ENCODE measurements around the gene CDC7. TPM values are rescaled to one million over a fixed set of nuclear protein-coding genes. Genes with fewer than 3 reads are reported as not detected.

Gene CDC7
- total and polyA plus RNA-seq, 2 donors (not counting 1 experiment from before 2014, with no cell fraction given), result 3.1 to 5.1 TPM

DNA sequence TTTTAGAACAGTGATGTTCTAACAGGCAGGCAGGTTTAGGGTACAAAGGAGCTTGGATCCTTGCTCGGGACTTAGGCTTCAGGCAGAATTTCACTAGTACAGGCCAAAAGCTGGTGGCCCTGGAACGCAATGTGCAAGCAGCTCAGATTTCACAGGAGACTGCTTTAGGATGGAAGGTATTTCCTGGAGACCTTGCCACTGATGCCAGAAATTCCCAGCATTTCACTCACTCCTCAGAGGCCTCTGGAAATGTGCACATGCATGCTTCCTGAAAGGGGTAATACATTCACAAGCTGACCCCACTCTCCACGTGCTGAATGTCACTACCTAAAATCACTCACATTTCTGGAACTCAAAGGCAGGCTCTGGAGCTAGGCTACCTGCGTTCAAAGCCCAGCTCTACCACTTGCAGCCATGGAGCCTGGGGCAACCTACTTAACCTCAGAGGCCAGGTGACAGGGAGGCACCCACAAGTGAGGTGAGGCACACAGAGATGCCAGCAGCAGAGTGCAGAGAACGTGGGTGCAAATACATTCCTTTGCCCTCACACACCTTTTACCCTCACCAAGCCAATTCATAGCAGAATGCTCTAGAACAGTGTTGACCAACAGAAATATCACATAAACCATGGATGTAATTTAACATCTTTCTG, 56.5 kb downstream of the CDC7 start:
- no peak overlapping the region for H3K9ac ChIP-seq (ENCODE audit: insufficient read depth, low read length)
- H3K79me2 ChIP-seq (ENCODE audit: control insufficient read depth, insufficient read depth, low read length), result no peaks in the 10 kb centered on the region
- H3K4me1 ChIP-seq (ENCODE audit: control insufficient read depth, extremely low read depth, insufficient read depth, low read length), result peaks cover 20% of the 10 kb centered on the region
- TF ChIP-seq EZH2 (IDR thresholded peaks at IDR 0.05; ENCODE audit: low read length, missing control alignments), result no peak
- no peaks in the 10 kb centered on the region for H3K27me3 ChIP-seq (ENCODE audit: control insufficient read depth, insufficient read depth, low read length)
- H3K4me2 ChIP-seq (ENCODE audit: extremely low read depth, insufficient read depth, low read length), result no peak overlapping the region
- H4K20me1 ChIP-seq (ENCODE audit: control insufficient read depth, extremely low read depth, insufficient read depth, low read length), result no peaks in the 10 kb centered on the region
- no peak overlapping the region for H3K27ac ChIP-seq (ENCODE audit: insufficient read depth, low read length)
- no peak overlapping the region for H2AFZ ChIP-seq (ENCODE audit: low read length)
- H3K4me3 ChIP-seq (replicated peaks in 1 of 4; ENCODE audit: control extremely low read depth in 1 of 4, insufficient read depth in 1 of 4, low read depth in 3 of 4, low read length in 4 of 4), result no peak overlapping the region
- no peaks in the 10 kb centered on the region for H3K36me3 ChIP-seq (ENCODE audit: control insufficient read depth, insufficient read depth, low read length)
- no peaks in the 10 kb centered on the region for H3K9me3 ChIP-seq (ENCODE audit: control insufficient read depth, insufficient read depth, low read depth, low read length)
- DNase-seq (ENCODE audit: low read depth in 2 of 2), result peak; percentile 22 to 51

DNA sequence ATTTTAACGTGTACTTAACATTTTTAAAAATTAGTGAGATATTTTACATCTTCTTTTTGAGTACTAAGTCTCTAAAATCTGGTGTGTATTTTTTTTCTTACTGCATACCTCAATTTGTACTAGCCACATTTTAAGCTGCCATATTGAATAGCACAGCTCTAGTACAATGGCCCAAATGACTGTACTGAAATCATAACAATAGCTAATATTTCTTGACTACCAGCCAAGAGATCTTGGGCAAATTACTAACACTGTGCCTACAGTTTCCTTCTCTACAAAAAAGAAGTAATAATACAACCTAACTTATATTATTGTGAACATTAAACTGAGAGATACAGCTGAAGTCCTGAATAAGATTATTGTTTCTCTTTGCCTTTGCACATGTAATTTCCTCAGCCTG, 57.2 kb downstream of the CDC7 start:
- no peak overlapping the region for H3K4me3 ChIP-seq (replicated peaks in 1 of 4; ENCODE audit: control extremely low read depth in 1 of 4, insufficient read depth in 1 of 4, low read depth in 3 of 4, low read length in 4 of 4)

DNA sequence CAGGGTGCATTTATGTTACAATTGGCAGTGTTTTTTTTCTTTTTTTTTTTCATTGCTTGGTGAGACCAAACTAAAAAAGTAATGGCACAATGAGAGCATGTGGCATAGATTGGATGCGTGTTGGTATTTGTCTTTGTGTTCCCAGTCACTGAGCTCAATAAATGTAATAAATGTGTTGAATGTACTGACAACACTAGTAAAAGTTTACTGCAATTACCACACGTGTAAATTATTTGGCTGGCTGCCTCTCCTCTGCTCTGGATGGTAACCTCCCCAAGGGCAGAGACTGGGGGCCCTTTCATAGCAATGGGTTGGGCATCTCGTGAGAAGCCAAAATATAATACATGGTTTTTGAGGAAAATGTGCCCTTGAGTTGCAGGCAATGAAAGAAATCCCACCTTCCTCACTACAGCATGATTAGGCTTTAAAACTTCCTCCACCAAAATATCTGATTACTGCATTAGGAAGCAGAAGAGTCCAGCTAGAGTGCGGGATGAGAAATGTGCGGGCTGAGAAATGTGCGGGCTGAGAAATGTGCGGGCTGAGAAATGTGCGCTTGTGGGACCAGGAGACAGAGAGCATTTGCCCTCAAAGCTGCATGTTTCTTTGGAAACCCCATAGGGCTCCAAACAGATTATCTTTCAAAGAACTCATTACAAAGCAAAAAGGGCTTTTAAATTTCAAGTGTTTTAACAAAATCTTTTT, 58.5 kb downstream of the CDC7 start:
- H3K27me3 ChIP-seq (ENCODE audit: control insufficient read depth, insufficient read depth, low read length), result no peaks in the 10 kb centered on the region
- DNase-seq (ENCODE audit: low read depth in 2 of 2), result no peak
- no peak overlapping the region for H3K27ac ChIP-seq (ENCODE audit: insufficient read depth, low read length)
- H3K4me2 ChIP-seq (ENCODE audit: extremely low read depth, insufficient read depth, low read length), result no peak overlapping the region
- no peaks in the 10 kb centered on the region for H4K20me1 ChIP-seq (ENCODE audit: control insufficient read depth, extremely low read depth, insufficient read depth, low read length)
- H3K4me3 ChIP-seq (replicated peaks in 1 of 4; ENCODE audit: control extremely low read depth in 1 of 4, insufficient read depth in 1 of 4, low read depth in 3 of 4, low read length in 4 of 4), result no peak overlapping the region
- H3K36me3 ChIP-seq (ENCODE audit: control insufficient read depth, insufficient read depth, low read length), result no peaks in the 10 kb centered on the region
- TF ChIP-seq, protein P1, sequence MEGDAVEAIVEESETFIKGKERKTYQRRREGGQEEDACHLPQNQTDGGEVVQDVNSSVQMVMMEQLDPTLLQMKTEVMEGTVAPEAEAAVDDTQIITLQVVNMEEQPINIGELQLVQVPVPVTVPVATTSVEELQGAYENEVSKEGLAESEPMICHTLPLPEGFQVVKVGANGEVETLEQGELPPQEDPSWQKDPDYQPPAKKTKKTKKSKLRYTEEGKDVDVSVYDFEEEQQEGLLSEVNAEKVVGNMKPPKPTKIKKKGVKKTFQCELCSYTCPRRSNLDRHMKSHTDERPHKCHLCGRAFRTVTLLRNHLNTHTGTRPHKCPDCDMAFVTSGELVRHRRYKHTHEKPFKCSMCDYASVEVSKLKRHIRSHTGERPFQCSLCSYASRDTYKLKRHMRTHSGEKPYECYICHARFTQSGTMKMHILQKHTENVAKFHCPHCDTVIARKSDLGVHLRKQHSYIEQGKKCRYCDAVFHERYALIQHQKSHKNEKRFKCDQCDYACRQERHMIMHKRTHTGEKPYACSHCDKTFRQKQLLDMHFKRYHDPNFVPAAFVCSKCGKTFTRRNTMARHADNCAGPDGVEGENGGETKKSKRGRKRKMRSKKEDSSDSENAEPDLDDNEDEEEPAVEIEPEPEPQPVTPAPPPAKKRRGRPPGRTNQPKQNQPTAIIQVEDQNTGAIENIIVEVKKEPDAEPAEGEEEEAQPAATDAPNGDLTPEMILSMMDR (conservative IDR thresholded peaks at IDR 0.05 in 1 of 2, IDR thresholded peaks at IDR 0.05 in 1 of 2; ENCODE audit: low read depth in 1 of 2, low read length in 2 of 2), result no peak
- TF ChIP-seq EZH2 (IDR thresholded peaks at IDR 0.05; ENCODE audit: low read length, missing control alignments), result no peak
- no peak overlapping the region for H2AFZ ChIP-seq (ENCODE audit: low read length)
- H3K4me1 ChIP-seq (ENCODE audit: control insufficient read depth, extremely low read depth, insufficient read depth, low read length), result peaks cover 11% of the 10 kb centered on the region
- no peaks in the 10 kb centered on the region for H3K79me2 ChIP-seq (ENCODE audit: control insufficient read depth, insufficient read depth, low read length)
- no peak overlapping the region for H3K9ac ChIP-seq (ENCODE audit: insufficient read depth, low read length)
- H3K9me3 ChIP-seq (ENCODE audit: control insufficient read depth, insufficient read depth, low read depth, low read length), result no peaks in the 10 kb centered on the region

More for the DNA sequence above, 57.2 kb downstream of the CDC7 start:
- Histone ChIP-seq H3K79me2 (ENCODE audit: control insufficient read depth, insufficient read depth, low read length) (no peaks in the 10 kb centered on the region), H3K36me3 (ENCODE audit: control insufficient read depth, insufficient read depth, low read length) (no peaks in the 10 kb centered on the region), H3K27me3 (ENCODE audit: control insufficient read depth, insufficient read depth, low read length) (no peaks in the 10 kb centered on the region), H3K9me3 (ENCODE audit: control insufficient read depth, insufficient read depth, low read depth, low read length) (no peaks in the 10 kb centered on the region), H4K20me1 (ENCODE audit: control insufficient read depth, extremely low read depth, insufficient read depth, low read length) (no peaks in the 10 kb centered on the region), H2AFZ (ENCODE audit: low read length) (no peak overlapping the region), H3K9ac (ENCODE audit: insufficient read depth, low read length) (no peak overlapping the region), H3K4me1 (ENCODE audit: control insufficient read depth, extremely low read depth, insufficient read depth, low read length) (peaks cover 14% of the 10 kb centered on the region), H3K27ac (ENCODE audit: insufficient read depth, low read length) (no peak overlapping the region), H3K4me2 (ENCODE audit: extremely low read depth, insufficient read depth, low read length) (no peak overlapping the region)
- TF ChIP-seq EZH2 (IDR thresholded peaks at IDR 0.05; ENCODE audit: low read length, missing control alignments), result no peak
- TF ChIP-seq, protein P1 (conservative IDR thresholded peaks at IDR 0.05 in 1 of 2, IDR thresholded peaks at IDR 0.05 in 1 of 2; ENCODE audit: low read depth in 1 of 2, low read length in 2 of 2), result no peak
- no peak for DNase-seq (ENCODE audit: low read depth in 2 of 2)
